ENCODE measurements around the gene NRROS. TPM values are rescaled to one million over a fixed set of nuclear protein-coding genes. Genes with fewer than 3 reads are reported as not detected.
A peak's percentile ranks its signal among the peaks of the same experiment; 100 is the strongest.
"Not testable (repeated sequence)": the region's sequence is repeated elsewhere in the genome, so short reads cannot be mapped to it uniquely, and the experiment has no call there.

The NRROS gene
- total and polyA plus RNA-seq, 2 donors from 2014 or later: 2.0 to 11.6 TPM

DNA sequence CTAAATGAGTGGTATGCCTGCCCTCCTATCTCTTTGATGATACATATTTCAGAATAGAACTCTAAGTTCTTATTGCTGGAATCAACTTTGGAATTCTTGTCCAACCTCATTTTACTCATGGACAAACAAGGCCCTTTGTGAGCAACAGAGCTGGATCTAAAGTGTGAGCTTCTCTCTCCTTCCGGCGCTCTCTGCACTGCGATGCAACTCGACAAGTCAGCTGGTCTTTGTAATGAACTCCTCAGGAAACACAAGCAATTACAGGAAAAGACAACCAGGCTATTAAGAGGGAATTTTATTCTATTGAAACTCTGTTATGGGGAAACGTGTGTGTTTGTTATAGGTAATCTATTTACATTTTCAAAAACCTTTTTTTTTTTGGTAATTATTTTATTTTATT is 20.3 kb upstream of the NRROS start:
- no peak overlapping the region for H3K27ac ChIP-seq (ENCODE audit: low read depth in 2 of 2, low read length in 2 of 2)
- peak in 1 of 5 donors; percentile 24 for DNase-seq

DNA sequence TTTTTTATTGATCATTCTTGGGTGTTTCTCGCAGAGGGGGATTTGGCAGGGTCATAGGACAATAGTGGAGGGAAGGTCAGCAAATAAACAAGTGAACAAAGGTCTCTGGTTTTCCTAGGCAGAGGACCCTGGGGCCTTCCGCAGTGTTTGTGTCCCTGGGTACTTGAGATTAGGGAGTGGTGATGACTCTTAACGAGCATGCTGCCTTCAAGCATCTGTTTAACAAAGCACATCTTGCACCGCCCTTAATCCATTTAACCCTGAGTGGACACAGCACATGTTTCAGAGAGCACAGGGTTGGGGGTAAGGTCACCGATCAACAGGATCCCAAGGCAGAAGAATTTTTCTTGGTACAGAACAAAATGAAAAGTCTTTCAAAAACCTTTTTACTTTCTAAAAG is 19.9 kb upstream of the NRROS start:
- intact Hi-C loops (cut with DNase I): loop anchor here (10.0 kb wide), 1 partner anchor 65 kb away; no protein-coding TSS in a partner anchor
- not testable (repeated sequence) for H3K27me3 ChIP-seq (ENCODE audit: control insufficient read depth, insufficient read depth, low read length); H3K36me3 ChIP-seq (ENCODE audit: control insufficient read depth in 2 of 3, insufficient read depth in 3 of 3, low read length in 3 of 3); H3K4me1 ChIP-seq (ENCODE audit: control insufficient read depth in 2 of 3, insufficient read depth in 2 of 3, low read depth in 1 of 3, low read length in 3 of 3); H3K27ac ChIP-seq (ENCODE audit: low read depth in 2 of 2, low read length in 2 of 2); DNase-seq; H3K4me3 ChIP-seq (ENCODE audit: low read length in 3 of 3); H3K9me3 ChIP-seq (ENCODE audit: control insufficient read depth in 2 of 3, insufficient read depth in 1 of 3, low read length in 3 of 3); FAIRE-seq; H3K9ac ChIP-seq (ENCODE audit: low read length in 3 of 3)

More for the DNA sequence above, 20.3 kb upstream of the NRROS start:
- intact Hi-C loops (cut with DNase I): loop anchor here (10.0 kb wide), 1 partner anchor 66 kb away; no protein-coding TSS in a partner anchor
- Histone ChIP-seq H3K4me3 (ENCODE audit: low read length in 3 of 3) (no peak overlapping the region), H3K9ac (ENCODE audit: low read length in 3 of 3) (no peak overlapping the region), H3K27me3 (ENCODE audit: control insufficient read depth, insufficient read depth, low read length) (no peaks in the 10 kb centered on the region), H3K4me1 (ENCODE audit: control insufficient read depth in 2 of 3, insufficient read depth in 2 of 3, low read depth in 1 of 3, low read length in 3 of 3) (no peaks in the 10 kb centered on the region), H3K9me3 (ENCODE audit: control insufficient read depth in 2 of 3, insufficient read depth in 1 of 3, low read length in 3 of 3) (no peaks in the 10 kb centered on the region), H3K36me3 (ENCODE audit: control insufficient read depth in 2 of 3, insufficient read depth in 3 of 3, low read length in 3 of 3) (no peaks in the 10 kb centered on the region)
- no peak for FAIRE-seq
- TF ChIP-seq, protein P1, sequence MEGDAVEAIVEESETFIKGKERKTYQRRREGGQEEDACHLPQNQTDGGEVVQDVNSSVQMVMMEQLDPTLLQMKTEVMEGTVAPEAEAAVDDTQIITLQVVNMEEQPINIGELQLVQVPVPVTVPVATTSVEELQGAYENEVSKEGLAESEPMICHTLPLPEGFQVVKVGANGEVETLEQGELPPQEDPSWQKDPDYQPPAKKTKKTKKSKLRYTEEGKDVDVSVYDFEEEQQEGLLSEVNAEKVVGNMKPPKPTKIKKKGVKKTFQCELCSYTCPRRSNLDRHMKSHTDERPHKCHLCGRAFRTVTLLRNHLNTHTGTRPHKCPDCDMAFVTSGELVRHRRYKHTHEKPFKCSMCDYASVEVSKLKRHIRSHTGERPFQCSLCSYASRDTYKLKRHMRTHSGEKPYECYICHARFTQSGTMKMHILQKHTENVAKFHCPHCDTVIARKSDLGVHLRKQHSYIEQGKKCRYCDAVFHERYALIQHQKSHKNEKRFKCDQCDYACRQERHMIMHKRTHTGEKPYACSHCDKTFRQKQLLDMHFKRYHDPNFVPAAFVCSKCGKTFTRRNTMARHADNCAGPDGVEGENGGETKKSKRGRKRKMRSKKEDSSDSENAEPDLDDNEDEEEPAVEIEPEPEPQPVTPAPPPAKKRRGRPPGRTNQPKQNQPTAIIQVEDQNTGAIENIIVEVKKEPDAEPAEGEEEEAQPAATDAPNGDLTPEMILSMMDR (IDR thresholded peaks at IDR 0.05; ENCODE audit: borderline replicate concordance, extremely low read depth, insufficient read depth): no peak

DNA sequence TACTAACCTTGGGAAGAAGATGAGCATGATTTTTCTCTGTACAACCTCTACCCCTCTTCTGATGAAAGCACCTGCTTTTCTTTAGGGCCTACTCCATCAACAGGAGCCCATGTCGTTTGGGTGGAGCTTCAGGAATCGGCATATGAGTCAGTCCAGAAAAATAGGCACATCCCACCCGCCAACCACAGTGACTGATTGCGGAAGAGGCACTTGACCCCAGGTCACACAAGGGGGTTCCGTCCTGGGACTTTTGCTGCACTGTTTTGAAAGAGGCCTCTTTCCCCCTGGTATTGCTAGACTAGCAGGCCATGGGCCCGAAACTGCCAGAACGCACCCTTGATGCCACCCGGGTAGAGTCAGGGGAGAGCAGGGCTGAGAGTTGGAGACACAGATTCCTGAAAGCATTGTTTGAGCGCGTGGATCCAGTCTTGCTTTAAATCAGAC is 19.3 kb upstream of the NRROS start:
- Histone ChIP-seq H3K27ac (ENCODE audit: low read depth in 2 of 2, low read length in 2 of 2) (no peak overlapping the region), H3K36me3 (ENCODE audit: control insufficient read depth in 2 of 3, insufficient read depth in 3 of 3, low read length in 3 of 3) (no peaks in the 10 kb centered on the region), H3K27me3 (ENCODE audit: control insufficient read depth, insufficient read depth, low read length) (no peaks in the 10 kb centered on the region), H3K9ac (ENCODE audit: low read length in 3 of 3) (no peak overlapping the region), H3K9me3 (ENCODE audit: control insufficient read depth in 2 of 3, insufficient read depth in 1 of 3, low read length in 3 of 3) (no peaks in the 10 kb centered on the region), H3K4me3 (ENCODE audit: low read length in 3 of 3) (no peak overlapping the region), H3K4me1 (ENCODE audit: control insufficient read depth in 2 of 3, insufficient read depth in 2 of 3, low read depth in 1 of 3, low read length in 3 of 3) (no peaks in the 10 kb centered on the region)
- TF ChIP-seq, protein P1 (IDR thresholded peaks at IDR 0.05; ENCODE audit: borderline replicate concordance, extremely low read depth, insufficient read depth): no peak
- FAIRE-seq (no peak), DNase-seq (no peak)
- intact Hi-C loops (cut with DNase I): no loop called here

GRCh38 chr3:196620684-196621083 is 18.8 kb upstream of the NRROS start:
- no peak overlapping the region for H3K4me3 ChIP-seq (ENCODE audit: low read length in 3 of 3)
- H3K9ac ChIP-seq (ENCODE audit: low read length in 3 of 3): no peak overlapping the region
- H3K9me3 ChIP-seq (ENCODE audit: control insufficient read depth in 2 of 3, insufficient read depth in 1 of 3, low read length in 3 of 3): no peaks in the 10 kb centered on the region
- intact Hi-C loops (cut with DNase I): no loop called here
- no peaks in the 10 kb centered on the region for H3K36me3 ChIP-seq (ENCODE audit: control insufficient read depth in 2 of 3, insufficient read depth in 3 of 3, low read length in 3 of 3)
- H3K4me1 ChIP-seq (ENCODE audit: control insufficient read depth in 2 of 3, insufficient read depth in 2 of 3, low read depth in 1 of 3, low read length in 3 of 3): no peaks in the 10 kb centered on the region
- DNase-seq (no peak), FAIRE-seq (no peak)
- no peak overlapping the region for H3K27ac ChIP-seq (ENCODE audit: low read depth in 2 of 2, low read length in 2 of 2)
- no peaks in the 10 kb centered on the region for H3K27me3 ChIP-seq (ENCODE audit: control insufficient read depth, insufficient read depth, low read length)
- TF ChIP-seq, protein P1 (IDR thresholded peaks at IDR 0.05; ENCODE audit: borderline replicate concordance, extremely low read depth, insufficient read depth): no peak

Measured in kidney (tissue), 14 donors.